NCI-H510A (cell line): Measurements from ENCODE around the gene SMIM29.
"Not testable (repeated sequence)": the region's sequence is repeated elsewhere in the genome, so short reads cannot be mapped to it uniquely, and the experiment has no call there.

Experiments used
- DNase-seq: peaks from one replicate; lab custom pipeline; 2025; lab: John Stamatoyannopoulos, UW

Gene SMIM29

GRCh38 chr6:34248727-34249468 lies at the start of gene SMIM29:
TSS of gene SMIM29 (minus strand) at chr6:34249006. CDS start at chr6:34247791, 1,215 bp downstream.
- DNase-seq = peak; percentile 98

DNA sequence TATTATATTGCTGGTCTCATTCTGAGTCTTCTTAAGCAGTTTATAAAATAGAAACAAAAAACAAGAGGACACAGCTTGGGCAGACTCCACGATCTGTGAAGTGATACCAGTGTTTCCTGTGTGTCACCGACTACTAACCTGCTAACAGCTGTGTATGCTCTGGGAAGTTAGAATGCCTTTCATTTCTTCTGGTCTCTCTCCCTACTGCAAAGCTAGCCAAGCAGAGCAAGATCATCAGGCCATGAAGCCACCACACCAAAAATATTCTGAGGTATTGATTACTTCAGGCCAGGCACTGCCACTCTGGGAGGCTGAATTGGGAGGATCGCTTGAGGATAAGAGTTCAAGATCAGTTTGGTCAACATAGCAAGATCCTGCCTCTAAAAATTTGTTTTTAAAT lies 46.9 kb upstream of the SMIM29 start:
- no peak for DNase-seq

GRCh38 chr6:34292954-34293353 lies 44.1 kb upstream of the SMIM29 start:
- no peak for DNase-seq

GRCh38 chr6:34289137-34289536 lies 40.3 kb upstream of the SMIM29 start:
- no peak for DNase-seq

DNA sequence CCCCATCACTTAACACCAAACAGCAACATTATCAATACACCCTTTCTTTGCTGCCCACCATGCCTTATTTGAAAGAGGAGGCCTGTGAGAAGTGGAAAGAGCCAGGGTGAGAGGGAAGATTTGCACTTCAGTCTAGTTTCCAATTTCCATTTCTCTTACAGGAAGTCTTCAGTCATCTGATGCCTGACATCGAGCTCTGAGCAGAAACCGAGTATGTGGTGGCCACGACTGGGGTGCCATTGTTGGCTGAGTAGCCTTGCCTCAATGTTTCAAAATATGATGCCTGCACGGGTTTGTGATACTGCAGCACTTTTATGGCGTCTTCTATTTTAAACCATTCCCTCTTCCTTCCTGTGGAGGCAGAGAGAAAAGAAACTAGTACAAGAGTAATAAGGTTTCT lies 39.8 kb upstream of the SMIM29 start:
- no peak for DNase-seq

DNA sequence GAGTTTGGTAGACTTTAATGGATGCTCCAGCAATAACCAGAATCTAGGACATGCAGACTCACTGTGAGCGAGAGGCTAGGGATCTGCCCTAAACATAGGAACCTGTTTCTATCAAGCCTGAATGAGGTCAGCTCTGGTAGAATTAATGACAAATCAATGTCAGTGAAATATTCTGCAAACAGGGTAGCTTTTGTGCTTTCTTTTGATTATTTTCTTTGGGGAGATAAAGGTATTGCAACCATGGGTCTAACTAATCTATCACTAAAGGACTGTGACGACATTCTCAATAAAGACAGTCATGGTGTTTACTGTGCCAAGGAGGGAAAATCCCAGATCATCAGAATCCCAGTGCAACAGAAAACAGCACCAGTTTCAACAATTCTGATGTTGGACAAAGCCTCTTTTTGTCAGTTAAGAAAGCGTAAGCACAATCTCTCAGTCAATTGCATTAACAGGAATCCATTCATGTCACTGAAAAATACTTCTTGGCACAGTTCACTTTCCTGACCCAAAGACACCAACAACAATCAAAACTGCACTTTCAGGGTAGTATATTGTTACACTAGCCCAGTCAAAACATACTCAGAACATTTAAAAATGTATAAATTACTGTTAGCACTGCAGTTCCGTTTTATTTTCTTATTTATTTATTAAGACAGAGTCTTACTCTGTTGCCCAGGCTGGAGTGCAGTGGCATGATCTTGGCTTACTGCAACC lies 36.8 kb upstream of the SMIM29 start:
- no peak for DNase-seq

GRCh38 chr6:34284563-34285447 lies 36.0 kb upstream of the SMIM29 start:
- DNase-seq = no peak

GRCh38 chr6:34281702-34282334 lies 33.0 kb upstream of the SMIM29 start:
- DNase-seq = no peak

DNA sequence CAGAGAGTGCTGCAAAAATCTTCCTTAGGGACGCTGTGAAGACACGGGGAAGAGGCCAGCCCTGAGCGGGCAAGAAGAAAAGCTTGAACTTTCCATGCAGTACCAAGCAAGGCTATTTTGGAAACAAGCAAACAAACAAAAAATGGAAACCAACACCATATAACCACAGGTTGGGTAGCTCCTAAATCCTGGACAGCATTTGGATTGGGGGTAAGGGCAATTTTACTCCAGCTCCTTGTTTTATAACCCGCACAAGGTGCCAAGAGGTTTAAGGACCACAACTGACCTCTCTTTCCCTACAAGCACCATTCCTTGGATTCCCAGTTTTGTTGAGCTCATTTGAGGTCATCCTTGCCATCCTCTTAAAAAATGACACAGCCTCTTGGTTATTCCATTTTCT lies 31.4 kb upstream of the SMIM29 start:
- no peak for DNase-seq

- no peak for DNase-seq
Observed at GRCh38 chr6:34278833-34279232, 30.0 kb upstream of the SMIM29 start.

DNA sequence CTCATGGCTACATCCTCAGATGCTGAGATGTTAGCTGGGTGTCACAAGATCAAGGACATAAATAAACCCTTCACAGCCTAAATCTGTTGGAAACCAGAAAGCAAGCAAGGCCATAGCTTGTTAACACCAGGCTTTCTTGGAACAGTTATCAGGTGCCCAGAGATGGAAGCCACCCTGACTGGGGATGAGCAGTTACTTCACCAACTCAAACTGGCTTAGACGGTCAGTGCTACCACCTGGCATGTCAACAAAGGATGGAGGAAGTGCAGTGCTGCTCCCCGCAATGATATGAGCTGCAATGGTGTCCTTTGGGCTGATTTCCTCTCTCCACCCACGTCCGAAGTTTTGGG lies 28.9 kb upstream of the SMIM29 start:
- no peak for DNase-seq

GRCh38 chr6:34276881-34277762 lies 28.3 kb upstream of the SMIM29 start:
- DNase-seq = no peak

GRCh38 chr6:34276191-34276590 lies 27.4 kb upstream of the SMIM29 start:
- DNase-seq = no peak

- peak; percentile 51 for DNase-seq
Observed at GRCh38 chr6:34275128-34275804, 26.5 kb upstream of the SMIM29 start.

- DNase-seq = no peak
Observed at GRCh38 chr6:34274129-34274528, 25.3 kb upstream of the SMIM29 start.

DNA sequence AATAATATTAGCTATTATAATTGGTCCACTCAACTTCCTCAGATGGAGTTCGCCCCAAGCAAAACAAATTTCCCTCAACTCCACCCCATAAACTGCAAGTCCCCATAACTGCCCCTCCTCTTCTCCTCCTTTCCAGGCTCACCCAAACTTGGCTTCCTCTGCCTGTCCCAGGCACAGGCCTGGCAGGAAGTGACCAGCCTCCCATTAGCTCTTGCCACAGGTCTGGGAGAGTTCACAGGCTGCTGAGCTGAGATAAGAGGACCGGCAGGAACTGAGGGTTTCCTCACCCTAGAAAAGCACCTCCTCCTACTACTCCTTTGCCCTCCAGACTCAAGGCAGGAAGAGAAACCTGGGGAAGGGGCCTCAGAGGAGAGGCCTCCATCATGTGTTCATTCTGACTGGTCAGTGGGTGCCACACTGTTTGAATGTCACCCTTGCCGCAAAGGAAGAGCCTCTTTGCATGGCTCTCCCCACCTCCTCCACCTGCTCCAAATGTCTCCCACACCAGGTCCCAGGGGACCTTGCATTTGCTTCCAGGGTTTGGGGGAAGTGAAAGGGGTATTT lies 24.5 kb upstream of the SMIM29 start:
- no peak for DNase-seq

- no peak for DNase-seq
Observed at GRCh38 chr6:34272013-34272926, 23.5 kb upstream of the SMIM29 start.

GRCh38 chr6:34269658-34270341 lies 21.0 kb upstream of the SMIM29 start:
- not testable (repeated sequence) for DNase-seq

DNA sequence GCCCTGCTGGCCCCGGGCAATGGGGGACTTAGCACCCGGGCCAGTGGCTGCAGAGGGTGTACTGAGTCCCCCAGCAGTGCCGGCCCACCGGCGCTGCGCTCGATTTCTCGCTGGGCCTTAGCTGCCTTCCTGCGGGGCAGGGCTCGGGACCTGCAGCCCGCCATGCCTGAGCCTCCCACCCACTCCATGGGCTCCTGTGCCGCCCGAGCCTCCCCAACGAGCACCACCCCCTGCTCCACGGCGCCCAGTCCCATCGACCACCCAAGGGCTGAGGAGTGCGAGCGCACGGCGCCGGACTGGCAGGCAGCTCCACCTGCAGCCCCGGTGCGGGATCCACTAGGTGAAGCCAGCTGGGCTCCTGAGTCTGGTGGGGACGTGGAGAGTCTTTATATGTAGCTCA lies 20.3 kb upstream of the SMIM29 start:
- DNase-seq = not testable (repeated sequence)
